GM12878 (cell line): ENCODE measurements around the gene GCKR. TPM values are rescaled to one million over a fixed set of nuclear protein-coding genes. Genes with fewer than 3 reads are reported as not detected.
A peak's percentile ranks its signal among the peaks of the same experiment; 100 is the strongest.

Experiments used
- ATAC-seq: fragments of 200-7000 bp; cut with Tn5 transposase; 3 replicates; pipeline ENCODE4 v1.9.1; 2020; ENCODE audit warnings: mild to moderate bottlenecking, moderate library complexity
- BruUV-seq: library from RNA; stranded (reverse); fragments of 400-500 nt; replicated peaks from 2 replicates; lab custom pipeline; 2021; lab: Mats Ljungman, UMichigan
- CTCF ChIA-PET: fragments of 300-600 bp; sonication (Branson Sonifier 250); formaldehyde crosslinking; extraction: SDS; loops from one replicate; lab custom pipeline; 2021; ENCODE audit warnings: inconsistent platforms; lab: Yijun Ruan, JAX
- POLR2A ChIA-PET: fragments of 350-600 bp; formaldehyde crosslinking; extraction: SDS; loops from one replicate; lab custom pipeline; 2021; ENCODE audit warnings: inconsistent platforms; lab: Charles Lee
- RAD21 ChIA-PET: fragments of 300-600 bp; sonication (Branson Sonifier 250); formaldehyde crosslinking; loops from one replicate; lab custom pipeline; 2023; ENCODE audit warnings: antibody characterized with exemption; ENCODE audit not compliant: unreplicated experiment; lab: Charles Lee
- SMC1A ChIA-PET: fragments of 300-600 bp; sonication (Branson Sonifier 250); formaldehyde crosslinking; loops from one replicate; lab custom pipeline; 2023; ENCODE audit not compliant: unreplicated experiment, uncharacterized antibody; lab: Charles Lee
- DNase-seq: peaks from one replicate; pipeline ENCODE4 v3.0.0-alpha.2; 2011; ENCODE audit warnings: low read depth, low spot score
- FAIRE-seq: peaks from 3 replicates; lab custom pipeline; 2011; peaks lifted over from hg19 to GRCh38; lab: Jason Lieb, UNC
- H2AFZ ChIP-seq: 2 replicates; pipeline ENCODE4 v1.6.0; 2011; ENCODE audit warnings: low read depth, low read length, control low read depth; ENCODE audit not compliant: control insufficient read depth
- H3K27ac ChIP-seq: 2 replicates; pipeline ENCODE4 v1.5.1; 2011; ENCODE audit warnings: control low read depth; ENCODE audit not compliant: control insufficient read depth, insufficient read depth
- H3K27me3 ChIP-seq, 2 experiments: replicated peaks in 1 of 2; 2 replicates each; pipeline versions ENCODE4 v1.6.0 to v1.6.1; 2011; ENCODE audit warnings: low read length in 1 of 2; ENCODE audit not compliant: control insufficient read depth in 2 of 2, insufficient read depth in 2 of 2
- H3K36me3 ChIP-seq, 2 experiments: 2 replicates each; pipeline ENCODE4 v1.5.1; 2011; ENCODE audit warnings: low read length in 1 of 2; ENCODE audit not compliant: control insufficient read depth in 2 of 2, insufficient read depth in 2 of 2
- H3K4me1 ChIP-seq: 2 replicates; pipeline ENCODE4 v1.6.1; 2011; ENCODE audit warnings: mild to moderate bottlenecking, low read length, moderate library complexity, mixed read lengths; ENCODE audit not compliant: control insufficient read depth, insufficient read depth
- H3K4me2 ChIP-seq: 2 replicates; pipeline ENCODE4 v1.6.0; 2011; ENCODE audit warnings: control low read depth; ENCODE audit not compliant: control insufficient read depth, insufficient read depth
- H3K4me3 ChIP-seq: fragments of 200-600 bp; sonication (generic); 2 replicates; pipeline ENCODE4 v1.5.1; 2016
- H3K79me2 ChIP-seq: 2 replicates; pipeline ENCODE4 v1.6.0; 2011; ENCODE audit warnings: low read length; ENCODE audit not compliant: control insufficient read depth, insufficient read depth
- H3K9ac ChIP-seq: 2 replicates; pipeline ENCODE4 v1.8.0; 2011; ENCODE audit warnings: low read length, control low read depth, mixed read lengths; ENCODE audit not compliant: control insufficient read depth, insufficient read depth
- H3K9me3 ChIP-seq: replicated peaks from 3 replicates; pipeline ENCODE4 v1.5.1; 2011; ENCODE audit warnings: mild to moderate bottlenecking, low read length; ENCODE audit not compliant: control insufficient read depth, insufficient read depth
- H4K20me1 ChIP-seq: 2 replicates; pipeline ENCODE4 v1.6.0; 2011; ENCODE audit not compliant: control insufficient read depth, insufficient read depth
- LARP7 ChIP-seq: fragments of 450-650 bp; IDR thresholded peaks from 2 replicates; pipeline ENCODE4 v1.6.1; 2017; ENCODE audit warnings: mild to moderate bottlenecking
- MEF2B ChIP-seq: fragments of 450-650 bp; IDR thresholded peaks from 2 replicates; pipeline ENCODE4 v1.6.1; 2018; ENCODE audit warnings: mild to moderate bottlenecking, moderate library complexity; ENCODE audit not compliant: partially characterized antibody, poor library complexity, severe bottlenecking
- MLLT1 ChIP-seq: fragments of 450-650 bp; IDR thresholded peaks from 2 replicates; pipeline ENCODE4 v1.6.1; 2016; ENCODE audit warnings: mild to moderate bottlenecking
- SRF ChIP-seq, 2 experiments: IDR thresholded peaks; 2 replicates each; pipeline ENCODE4 v1.6.1; 2011; ENCODE audit warnings: low read depth in 2 of 2, low read length in 2 of 2, mild to moderate bottlenecking in 1 of 2, moderate library complexity in 1 of 2
- WGBS: methylation state at CpG from one replicate; pipeline ENCODE4 v1.1.6; 2016; ENCODE audit warnings: low lambda C conversion rate; ENCODE audit not compliant: insufficient replicate concordance, insufficient coverage; ENCODE audit errors: missing lambda C conversion rate; 5-methylcytosine and 5-hydroxymethylcytosine counted together
- in situ Hi-C: fragments of 300-500 bp; cut with MboI; formaldehyde crosslinking; loops from 9 replicates; pipeline ENCODE4 v1.14.3; 2018; ENCODE audit warnings: mixed read lengths
- intact Hi-C: fragments of 100-400 bp; cut with micrococcal nuclease; formaldehyde crosslinking; loops from one replicate; pipeline ENCODE4 v1.14.2; 2022; ENCODE audit not compliant: unreplicated experiment
- polyA plus RNA-seq, 11 experiments: library from polyadenylated mRNA; depleted of rRNA in 4 of 11; unstranded in 6 of 11; stranded (reverse) in 5 of 11; fragments of >200 nt; fragmentation: Nextera tagmentation in 4 of 11; fragmentation: Illumina TruSeq in 1 of 11; extraction: Ambion mirVana in 4 of 11; extraction: Trizol in 1 of 11; gene quantifications; 1 replicate in 1 of 11; 2 replicates in 10 of 11; pipeline versions ENCODE4 v1.2.1 to v1.2.3, GENCODE V29; 2011 to 2016; ENCODE audit warnings: inconsistent platforms in 2 of 11, missing spikeins in 2 of 11, low read depth in 1 of 11
- total RNA-seq, 4 experiments: library from RNA; depleted of rRNA in 3 of 4; stranded (reverse); fragments of >200 nt in 3 of 4; fragmentation: Illumina TruSeq in 1 of 4; extraction: Trizol in 1 of 4; gene quantifications; 2 replicates each; pipeline versions ENCODE4 v1.2.1 to v1.2.3, GENCODE V29; 2013 to 2021

The GCKR gene
- total and polyA plus RNA-seq, 10 of the 15 experiments (the other 5 are each of a cell fraction or from before 2014, with no cell fraction given) = not detected

- H3K4me2 ChIP-seq = peak overlapping the region; percentile 77
- intact Hi-C loops = loop anchor here (10.0 kb wide), 1 partner anchor 176 kb away; the partner anchor contains the start of genes SLC4A1AP and SUPT7L
- DNase-seq (no peak), ATAC-seq (peak; percentile 18), FAIRE-seq (no peak)
- no peaks in the 10 kb centered on the region for H3K79me2 ChIP-seq
- H3K4me1 ChIP-seq = peaks cover 3% of the 10 kb centered on the region; the same call in 1 of the 2 replicates
- no peak overlapping the region for H3K27ac ChIP-seq
- CTCF ChIA-PET = interaction anchor here (0.6 kb wide), 2 partner anchors 156 to 1541 kb away, joined by 3 to 5 read pairs; no protein-coding TSS in a partner anchor
- in situ Hi-C loops = no loop called here
- TF ChIP-seq LARP7 (0 out of 2 replicates have a peak, but pooled peaks have one; percentile 25), SRF (IDR thresholded peaks at IDR 0.05; ENCODE audit: low read depth in 2 of 2, low read length in 2 of 2) (no peak), MEF2B (peak; percentile 9), MLLT1 (no peak)
- WGBS = under 1% methylated on average over 11 of the region's 11 CpGs
- H3K36me3 ChIP-seq = no peaks in the 10 kb centered on the region
- no TSS peak for BruUV-seq
- RAD21 ChIA-PET = no interaction called here
- SMC1A ChIA-PET = no interaction called here
- H3K9me3 ChIP-seq = no peaks in the 10 kb centered on the region
- no peaks in the 10 kb centered on the region for H4K20me1 ChIP-seq
- peak overlapping the region; percentile 65 for H3K4me3 ChIP-seq
- POLR2A ChIA-PET = no interaction called here
- H3K27me3 ChIP-seq = peaks cover 0 to under 1% of the 10 kb centered on the region in 2 experiments; a peak in 2 of 4 replicates
- H3K9ac ChIP-seq = 0 out of 2 replicates have a peak overlapping the region, but pooled peaks have one; percentile 7
- peak overlapping the region; percentile 96 for H2AFZ ChIP-seq
Observed at GRCh38 chr2:27489118-27489497, 7.5 kb upstream of the GCKR start.
